NK-92 (cell line): ENCODE data around the gene BRF1.
A peak's percentile ranks its signal among the peaks of the same experiment; 100 is the strongest.

Experiments
- DNase-seq: peaks from one replicate; lab custom pipeline; 2025; ENCODE audit not compliant: unreplicated experiment; lab: John Stamatoyannopoulos, UW

BRF1 gene

DNA sequence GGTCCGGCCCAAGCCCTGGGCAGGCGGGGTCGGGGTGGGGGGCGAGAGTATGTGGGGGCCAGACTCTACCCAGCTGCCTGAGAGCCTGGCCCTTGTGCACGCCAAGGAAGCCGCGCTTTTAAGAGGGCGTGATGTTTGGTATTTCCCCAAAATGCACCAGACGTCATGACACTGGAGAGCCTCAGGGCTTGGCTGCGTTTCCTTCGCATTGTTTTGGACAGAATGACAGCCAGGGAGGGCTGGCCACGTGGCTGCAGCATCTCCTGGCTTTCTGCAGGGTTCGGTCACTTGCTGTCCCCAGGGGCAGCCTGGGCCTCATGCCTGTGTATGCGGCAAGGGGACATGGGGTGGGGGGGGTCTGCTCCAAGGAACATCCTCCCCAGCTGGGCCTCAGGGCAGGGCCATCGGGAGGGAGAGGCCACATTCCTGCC is 103.6 kb downstream of the BRF1 start:
- DNase-seq: no peak

DNA sequence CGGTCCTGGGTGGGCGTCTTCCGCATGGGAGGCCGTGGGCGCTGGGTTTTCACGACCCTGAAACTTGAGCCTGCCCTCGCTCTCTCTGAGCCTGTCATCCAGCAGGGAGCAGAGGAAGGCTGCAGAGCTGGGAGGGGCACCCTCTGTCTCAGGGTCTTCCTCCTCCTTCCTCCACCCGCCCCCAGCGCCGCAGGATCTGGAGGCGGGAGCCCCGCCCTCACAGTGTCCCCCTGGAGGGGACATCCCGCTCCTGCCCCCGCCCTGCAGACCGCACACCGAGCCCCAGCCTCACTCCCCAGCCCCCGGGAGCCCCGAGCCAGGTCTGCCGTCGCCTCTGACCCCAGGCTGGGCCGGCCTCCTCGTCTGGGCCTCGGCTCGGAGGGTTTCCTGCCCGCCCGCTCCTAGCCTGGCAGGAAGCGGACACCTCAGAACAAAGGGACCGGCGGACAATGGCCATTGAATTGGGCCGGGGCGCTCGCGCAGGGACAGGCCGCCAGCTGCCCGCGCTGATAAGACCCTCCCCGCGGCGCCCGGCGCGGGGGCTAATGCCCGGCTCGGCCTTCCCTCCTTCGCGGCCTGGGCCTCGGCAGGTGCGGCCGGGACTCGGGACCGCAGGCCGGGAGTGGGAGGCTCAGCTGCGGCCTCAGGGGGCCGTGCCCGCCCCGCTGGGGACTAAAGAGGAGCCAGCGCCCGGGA is 104.4 kb downstream of the BRF1 start:
- no peak for DNase-seq

DNA sequence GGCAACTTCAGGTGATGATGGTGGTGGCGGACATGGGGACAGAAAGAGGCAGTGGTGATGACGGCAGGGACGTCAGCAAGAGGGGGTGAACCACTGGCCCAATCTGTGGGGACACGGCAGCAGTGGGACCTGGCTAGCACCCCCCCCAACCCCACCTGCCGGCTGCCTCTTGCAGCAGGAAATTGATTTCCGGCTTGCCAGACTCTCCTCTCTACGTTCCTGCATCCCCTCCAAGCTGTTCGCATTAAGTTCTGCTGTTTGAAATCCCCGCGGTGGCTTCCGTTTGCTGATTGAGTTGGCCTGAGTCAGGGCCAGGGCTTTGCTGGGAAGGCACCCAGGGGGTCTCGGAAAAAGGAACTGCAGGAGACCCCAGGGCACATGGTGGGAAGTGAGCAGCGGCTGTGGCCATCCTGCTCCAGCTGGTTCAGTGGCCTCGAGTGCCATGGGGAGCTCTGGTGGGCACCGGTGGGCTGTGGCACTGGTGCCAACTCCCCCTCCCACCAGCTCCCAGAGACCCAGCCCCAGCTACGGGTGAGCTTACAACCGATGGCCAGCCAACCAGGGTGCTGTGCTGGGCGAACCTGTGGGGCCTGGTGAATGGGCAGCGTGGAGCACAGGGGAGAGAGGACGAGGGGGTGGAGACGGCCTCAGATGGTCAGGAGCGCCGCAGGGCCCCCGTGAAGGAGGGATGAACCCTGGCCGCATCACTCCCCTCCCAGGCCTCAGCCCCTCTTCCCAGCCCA is 105.1 kb downstream of the BRF1 start:
- DNase-seq: no peak

DNA sequence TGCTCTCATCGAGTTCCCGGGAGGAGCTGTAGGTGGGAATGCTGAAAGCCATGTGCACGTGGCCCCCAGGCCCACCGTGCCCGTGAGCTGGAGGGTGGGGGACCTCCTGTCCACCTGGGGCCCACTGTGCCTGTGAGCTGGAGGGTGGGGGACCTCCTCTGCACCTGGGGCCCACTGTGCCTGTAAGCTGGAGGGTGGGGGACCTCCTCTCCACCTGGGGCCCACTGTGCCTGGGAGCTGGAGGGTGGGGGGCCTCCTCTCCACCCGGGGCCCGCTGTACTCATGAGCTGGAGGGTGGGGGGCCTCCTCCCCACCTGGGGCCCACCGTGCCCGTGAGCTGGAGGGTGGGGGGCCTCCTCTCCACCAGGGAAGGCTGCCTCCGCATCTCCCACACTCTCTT is 105.8 kb downstream of the BRF1 start:
- DNase-seq: no peak

DNA sequence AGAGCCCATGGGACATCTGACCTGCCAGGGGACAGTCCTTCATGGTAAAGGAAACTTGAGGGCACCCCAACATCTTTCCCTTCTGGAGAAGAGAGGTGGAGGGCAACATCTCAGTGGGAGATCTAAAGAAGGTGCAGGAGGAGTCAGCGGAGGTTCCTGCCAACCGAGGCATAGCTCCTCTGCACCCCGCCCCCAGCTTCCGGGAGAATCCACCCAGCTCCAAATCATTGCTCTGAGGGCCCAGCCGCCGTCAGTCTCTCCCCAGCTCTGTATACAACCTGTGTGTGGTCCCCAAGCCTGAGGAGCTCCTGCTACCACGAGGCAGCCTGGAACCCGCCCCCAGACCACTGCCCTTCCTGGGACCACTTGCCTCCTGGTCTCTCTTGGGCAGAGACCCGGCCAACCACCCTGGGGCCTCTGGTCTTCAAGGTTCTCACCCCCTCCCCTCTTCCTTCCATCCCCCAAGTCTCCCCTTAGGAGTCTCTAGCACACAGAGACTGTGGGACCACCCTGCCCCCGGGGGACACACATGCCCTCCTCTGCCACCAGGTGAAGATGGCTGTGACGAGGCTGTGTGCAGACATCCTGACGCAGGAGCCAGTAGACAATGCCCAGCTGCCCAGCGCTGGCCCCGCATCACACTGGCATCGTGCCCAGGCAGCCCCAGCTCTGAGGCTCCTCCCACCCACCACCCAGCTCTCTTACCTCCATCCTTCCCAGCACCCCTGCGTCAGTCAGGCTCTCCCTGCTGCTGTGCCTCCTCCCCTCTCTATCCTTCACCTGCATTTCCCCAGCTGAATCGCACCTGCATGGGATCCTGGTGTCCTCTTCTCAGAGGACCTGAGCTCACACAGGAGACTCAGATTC is 106.7 kb downstream of the BRF1 start:
- DNase-seq: no peak

DNA sequence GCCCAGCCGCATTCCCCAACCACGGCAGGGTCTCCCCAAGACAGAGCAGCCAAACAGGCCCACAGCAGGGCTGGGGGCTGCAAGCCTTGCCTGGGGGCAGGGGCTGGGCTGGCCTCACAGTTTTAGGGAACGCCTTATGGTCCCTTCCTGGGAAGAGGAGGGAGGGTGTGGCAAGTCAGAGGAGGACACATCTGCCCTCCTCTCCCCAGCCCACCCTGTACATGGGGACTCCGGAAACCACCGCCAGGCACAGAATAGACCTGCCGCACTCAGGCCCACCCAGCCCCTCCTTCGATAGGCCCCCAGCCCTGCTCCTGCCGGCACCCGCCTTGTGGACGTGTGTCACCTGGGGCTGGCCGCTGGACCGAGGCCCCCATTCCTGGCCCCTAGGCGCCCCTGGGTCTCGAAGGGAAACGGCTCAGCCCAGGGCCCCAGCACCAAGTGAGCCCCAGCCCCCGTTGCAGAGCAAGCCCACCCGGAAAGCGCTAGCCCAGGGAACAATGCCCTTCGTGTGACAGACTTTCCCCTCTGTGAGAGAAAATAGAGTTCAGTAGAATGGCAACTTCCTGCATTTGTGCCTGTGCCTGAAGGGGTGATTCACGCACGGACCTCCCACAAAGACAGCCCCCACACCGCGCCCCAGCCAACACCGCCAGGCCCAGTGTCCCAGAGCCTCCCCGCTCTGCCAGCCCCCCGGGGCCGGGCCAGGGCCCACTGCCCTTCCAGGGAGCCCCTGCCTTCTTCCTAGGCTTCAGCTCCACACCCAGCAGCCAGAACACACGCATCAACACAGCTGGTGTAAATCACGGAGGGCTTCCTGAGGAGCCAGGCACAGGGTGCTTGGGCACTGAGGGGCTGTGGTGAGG is 107.7 kb downstream of the BRF1 start:
- DNase-seq: no peak

DNA sequence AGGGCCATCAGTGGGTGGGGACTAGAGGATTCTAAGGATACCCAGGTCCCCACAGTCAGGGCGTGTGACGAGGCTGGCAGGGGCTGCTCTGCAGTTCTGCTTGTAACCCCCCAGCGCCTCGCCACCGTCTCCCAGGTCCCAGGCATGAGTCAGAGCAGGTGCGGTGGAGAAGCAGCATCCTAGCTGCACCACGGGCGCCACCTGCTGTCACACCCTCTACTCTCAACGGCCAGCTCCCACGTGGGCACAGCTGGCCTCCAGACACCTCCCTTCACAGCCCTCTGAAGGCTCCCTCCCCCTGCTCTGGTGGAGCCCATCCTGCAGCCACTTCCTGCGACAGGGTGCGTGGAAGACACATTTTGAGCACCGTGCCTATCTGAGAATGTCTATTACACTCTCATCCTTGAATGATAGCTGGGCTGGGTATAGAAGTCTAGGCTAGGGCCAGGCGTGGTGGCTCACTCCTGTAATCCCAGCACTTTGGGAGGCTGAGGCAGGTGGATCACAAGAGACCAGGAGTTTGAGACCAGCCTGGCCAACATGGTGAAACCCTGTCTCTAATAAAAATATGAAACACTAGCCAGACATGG is 112.8 kb downstream of the BRF1 start:
- DNase-seq: no peak

DNA sequence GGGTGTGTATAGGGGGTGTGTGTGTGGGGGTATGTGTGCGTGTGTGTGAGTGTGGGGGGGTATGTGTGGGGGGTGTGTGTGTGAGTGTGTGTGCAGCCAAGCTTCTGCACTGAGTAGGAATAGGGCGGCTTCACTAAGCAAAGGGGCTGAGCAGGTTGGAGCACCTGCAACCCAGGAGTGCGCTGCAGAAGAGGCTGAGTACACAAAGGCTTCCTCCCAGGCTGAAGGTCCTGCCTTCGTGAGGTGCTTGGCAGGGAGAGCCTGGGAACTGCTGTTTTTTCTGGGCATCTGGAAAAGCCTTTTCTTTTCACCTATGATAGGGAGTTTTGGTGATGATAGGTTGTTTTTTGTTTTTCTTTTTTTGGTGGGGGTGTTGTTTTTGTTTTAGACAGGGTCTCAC is 113.7 kb downstream of the BRF1 start:
- no peak for DNase-seq

DNA sequence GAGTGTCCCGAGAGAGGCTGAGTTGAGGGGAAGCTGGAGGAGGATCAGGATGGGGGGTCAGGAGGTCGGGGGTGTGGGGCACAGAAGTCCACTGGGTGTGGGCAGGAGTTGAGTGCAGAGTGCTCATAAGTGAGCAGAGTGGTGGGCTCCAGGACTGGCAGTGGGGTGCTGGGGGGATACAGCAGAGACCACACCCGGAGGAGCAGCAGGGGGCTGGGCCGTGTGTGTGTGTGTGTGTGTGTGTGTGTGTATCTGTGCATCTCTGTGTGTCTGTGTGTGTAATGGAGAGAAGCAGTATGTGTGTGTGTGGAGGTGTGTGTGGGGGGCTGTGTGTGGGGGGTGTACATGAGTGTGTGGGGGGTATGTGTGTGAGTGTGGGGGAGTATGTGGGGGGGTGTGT is 114.8 kb downstream of the BRF1 start:
- DNase-seq: no peak

DNA sequence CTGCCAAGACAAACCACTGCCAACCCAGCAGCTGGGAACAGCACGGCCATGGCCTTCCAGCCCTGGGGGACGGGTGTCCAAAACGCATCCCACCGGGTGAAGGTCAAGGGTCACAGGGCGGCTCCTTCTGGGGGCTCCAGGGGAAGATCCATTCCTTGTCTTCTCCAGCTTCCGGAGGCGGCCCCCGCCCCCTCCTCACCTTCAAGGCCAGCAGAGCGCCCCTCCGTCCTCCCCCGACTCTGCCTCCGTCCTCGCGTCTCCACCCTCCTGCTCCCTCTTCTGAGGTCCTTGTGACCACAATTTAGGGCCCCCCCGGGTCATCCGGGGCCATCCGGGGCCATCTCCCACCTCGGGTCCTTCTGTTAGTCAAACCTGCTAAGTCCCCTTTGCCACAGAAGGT is 115.8 kb downstream of the BRF1 start:
- no peak for DNase-seq

DNA sequence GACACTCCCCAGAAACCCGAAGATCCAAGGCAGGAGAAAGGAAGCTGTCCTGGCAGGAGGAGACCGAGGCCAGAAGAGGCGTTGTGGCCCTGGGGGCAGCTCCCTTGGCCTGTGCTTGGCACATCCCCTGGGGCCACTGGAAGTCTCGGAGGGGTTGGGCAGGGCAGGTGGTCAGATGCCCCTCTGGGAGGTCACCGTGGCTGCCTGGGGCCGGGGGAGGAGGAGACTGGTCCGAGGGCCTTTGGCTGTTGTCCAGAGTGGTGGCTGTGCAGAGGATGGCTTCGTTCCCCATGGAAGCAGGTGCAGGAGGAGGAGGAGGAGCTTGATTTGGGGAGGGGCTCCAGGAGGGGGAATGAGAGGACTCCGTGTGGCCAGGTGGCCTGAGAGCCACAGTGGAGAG is 116.3 kb downstream of the BRF1 start:
- DNase-seq: no peak

DNA sequence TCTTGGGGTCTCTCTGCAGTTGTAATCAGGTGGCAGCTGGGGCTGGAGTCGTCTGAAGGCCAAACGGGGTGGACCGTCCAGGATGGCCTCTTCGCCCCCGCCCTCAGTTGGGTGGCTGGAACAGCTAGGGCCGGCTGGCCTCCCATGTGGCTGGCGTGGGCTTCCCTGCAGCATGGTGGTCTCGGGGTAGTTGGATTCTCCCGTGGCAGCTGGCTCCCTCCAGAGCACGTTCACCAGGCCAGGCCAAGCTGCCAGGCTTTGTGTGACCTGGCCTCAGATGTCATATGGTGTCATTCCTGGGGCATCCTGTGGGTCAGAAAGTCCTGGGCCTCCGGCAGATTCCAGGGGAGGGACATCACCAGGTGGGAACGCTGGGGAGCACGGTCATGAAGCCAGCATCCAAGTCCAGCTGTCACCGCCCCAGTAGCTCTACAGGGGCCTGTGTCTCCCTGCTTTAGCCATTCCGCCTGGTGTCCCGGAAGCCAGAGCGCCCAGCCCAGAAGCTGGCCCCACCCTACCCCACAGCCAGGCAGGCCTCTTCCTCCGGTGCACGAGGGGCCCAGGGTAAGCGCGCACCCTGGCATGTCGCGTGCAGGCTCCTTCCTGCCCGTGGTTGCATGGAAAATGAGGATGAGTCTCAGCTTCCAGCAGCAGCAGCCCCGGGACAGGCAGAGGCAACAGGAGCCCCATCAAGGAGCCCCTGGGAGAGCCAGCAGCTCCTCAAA is 118.3 kb downstream of the BRF1 start:
- DNase-seq: no peak

DNA sequence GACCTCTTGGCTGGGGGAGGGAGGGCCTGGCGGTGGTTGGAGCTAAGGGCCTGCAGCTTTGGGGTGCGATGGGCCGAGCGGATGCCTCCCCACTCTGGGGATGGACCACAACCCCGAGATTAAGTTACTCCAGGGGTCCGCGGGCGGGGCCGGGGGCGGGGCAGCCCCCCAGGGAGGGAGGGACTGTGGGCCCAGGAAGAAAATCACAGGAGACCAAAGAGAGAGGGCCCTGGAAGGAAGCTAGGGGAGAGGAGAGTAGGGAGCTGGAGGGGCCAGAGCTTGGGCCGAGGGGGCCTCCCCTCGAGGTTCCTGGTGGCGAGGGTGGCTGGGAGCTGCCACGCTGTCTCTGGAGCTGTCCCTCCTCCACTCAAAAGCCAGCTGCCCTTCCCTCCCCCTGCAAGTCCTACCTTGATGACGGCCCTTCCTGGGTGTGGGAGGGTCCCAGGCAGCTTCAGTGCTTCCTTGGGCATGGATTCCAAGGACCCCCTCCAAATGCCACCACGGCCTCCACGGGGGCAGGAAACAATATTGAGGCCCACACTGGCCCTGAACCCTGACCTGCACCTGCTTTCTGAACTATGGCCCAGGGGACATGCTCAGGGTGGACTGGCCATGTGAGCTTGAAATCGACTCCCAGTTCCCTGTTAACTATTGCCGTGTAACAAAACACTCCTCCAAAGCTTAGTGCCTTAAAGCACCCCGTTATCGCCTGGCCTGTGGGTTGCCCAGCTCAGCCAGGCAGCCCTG is 119.1 kb downstream of the BRF1 start:
- DNase-seq: no peak

DNA sequence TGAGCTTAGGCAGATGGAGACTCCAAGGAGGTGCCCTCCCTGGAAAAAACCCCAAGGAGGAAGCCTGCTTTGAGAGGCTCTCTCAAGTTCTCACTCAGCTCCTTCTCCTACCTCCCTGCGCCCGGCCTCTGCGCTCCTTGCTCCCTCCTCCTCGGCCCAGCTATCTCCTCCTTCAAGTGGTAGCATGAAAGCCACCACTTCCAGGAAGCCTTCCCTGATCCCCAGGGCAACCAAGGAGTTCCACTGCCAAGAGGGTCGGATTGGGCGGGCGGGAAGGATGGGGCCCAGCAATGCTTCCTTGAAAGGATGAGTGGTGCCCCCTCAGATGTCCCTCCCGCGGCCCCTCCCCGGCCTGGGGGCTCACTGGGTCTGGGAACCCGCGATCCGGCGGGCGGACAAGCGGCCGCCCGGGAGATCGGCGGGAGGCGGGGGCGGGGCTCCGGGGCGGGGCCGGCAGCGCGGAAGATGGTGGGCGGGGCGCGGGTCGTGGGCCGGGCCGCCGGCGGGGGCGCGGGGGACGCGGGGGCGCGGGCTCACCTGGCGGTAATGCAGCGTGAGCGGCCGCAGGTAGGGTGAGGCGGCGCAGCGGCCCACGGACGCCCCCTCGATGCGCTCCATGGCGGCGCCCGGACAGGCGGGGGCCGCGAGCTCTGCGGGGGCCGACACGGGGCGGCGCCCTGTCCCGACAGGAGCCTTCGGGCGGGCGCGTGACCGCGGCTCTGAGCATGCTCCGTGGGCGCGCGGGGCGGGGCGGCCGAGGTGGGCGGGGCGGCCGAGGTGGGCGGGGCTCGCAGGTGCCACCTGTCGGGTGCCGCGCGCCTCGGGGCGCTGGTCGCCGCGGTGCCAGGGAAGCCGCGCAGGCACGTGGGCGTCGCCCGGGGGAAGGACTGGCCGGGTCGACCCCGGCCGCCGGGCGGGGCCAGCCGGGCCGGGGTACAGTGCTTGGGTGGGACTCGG is 119.9 kb downstream of the BRF1 start, which contains the start of gene NUDT14:
Gene NUDT14, minus strand, starts transcription at position 721 of the 957 bp plus-strand sequence. Its CDS starts 103 bp downstream, at position 618.
- DNase-seq: peak; percentile 6

DNA sequence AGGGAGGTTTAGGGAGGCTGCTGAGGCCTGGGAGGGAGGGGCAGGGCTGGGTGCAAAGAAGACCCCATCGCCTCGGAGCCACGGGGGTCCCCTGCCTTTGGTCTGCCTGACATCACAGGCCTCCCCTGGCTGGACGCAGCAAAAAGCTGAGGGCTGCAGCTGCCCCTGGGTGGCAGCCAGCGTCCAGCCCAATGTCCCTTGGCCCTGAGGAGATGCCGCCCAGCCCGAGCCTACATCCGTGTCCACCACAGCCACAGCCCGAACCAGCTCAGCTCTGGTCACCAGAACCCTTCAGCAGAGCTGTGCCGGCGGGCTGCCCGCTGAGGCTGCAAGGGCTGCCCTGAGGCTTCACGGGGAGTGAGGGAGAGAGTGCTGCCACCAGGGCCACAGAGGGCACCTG is 121.6 kb downstream of the BRF1 start:
- DNase-seq: no peak

DNA sequence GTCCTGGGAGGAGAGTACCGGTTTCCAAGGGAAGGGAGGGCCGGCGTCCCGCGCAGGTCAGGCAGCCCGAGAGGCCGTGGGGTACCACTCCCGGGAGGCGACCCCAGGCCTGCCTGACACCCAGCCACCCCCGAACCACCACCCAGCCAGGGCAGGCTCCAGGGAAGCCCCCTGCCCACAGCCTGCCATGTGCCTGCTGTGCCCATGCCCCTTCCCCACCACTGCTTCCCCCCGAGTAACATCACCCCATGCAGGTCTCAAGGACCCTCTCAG is 122.0 kb downstream of the BRF1 start:
- DNase-seq: no peak

DNA sequence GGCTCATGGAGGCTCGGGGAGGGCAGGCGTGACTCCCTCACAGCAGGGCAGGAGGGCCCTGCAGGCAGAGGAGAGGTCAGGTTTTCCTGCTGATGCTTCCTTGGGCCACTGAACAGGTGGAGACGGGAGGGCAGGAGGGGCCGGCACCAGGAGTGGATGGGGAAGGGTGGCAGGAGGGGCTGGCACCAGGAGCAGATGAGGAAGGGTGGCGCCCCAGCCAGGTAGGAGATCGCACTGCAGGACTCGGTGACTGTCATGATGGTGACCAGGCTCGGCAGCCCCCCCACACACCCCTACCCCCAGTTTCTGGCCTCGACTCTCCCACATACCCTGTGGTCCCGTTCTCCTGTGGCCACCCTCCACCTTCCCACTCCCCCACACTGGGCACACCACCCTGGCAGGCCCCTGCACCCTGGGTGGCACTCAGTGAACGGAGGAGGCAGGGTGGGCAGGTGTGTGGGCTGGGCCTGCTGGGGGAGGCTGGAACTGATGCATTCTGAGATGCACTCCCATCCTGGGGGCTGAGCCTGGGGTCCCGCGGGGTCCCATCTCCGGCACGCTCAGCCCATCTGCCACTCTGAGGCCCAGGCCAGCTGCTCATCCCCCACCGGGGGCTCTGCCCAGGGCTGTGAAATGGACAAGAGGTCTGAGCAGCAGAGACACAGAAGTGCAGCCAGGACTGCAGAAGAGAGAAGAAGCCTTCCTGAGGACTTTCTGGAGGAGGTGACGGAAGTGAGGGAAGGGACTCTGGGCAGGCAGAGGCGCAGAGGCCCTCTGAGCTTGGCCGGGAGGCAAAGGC is 122.5 kb downstream of the BRF1 start:
- no peak for DNase-seq
